Progenitor cell of endocrine pancreas (in vitro differentiated cells): ENCODE measurements around the gene HS6ST1. TPM values are rescaled to one million over a fixed set of nuclear protein-coding genes. Genes with fewer than 3 reads are reported as not detected.

Experiments
- DNase-seq: peaks from one replicate; pipeline ENCODE4 v3.0.0; 2021; ENCODE audit warnings: low spot score; ENCODE audit not compliant: unreplicated experiment
- H3K27ac Mint-ChIP-seq: 2 replicates; pipeline ENCODE4 v1.8.0; 2021; ENCODE audit warnings: mild to moderate bottlenecking, moderate library complexity, mixed read lengths
- H3K27me3 Mint-ChIP-seq: 2 replicates; pipeline ENCODE4 v1.8.0; 2021; ENCODE audit warnings: mixed read lengths
- H3K36me3 Mint-ChIP-seq: 2 replicates; pipeline ENCODE4 v1.8.0; 2022; ENCODE audit warnings: mixed read lengths; ENCODE audit not compliant: insufficient read depth
- H3K4me1 Mint-ChIP-seq: 2 replicates; pipeline ENCODE4 v1.8.0; 2021; ENCODE audit warnings: low read depth, mixed read lengths
- H3K4me3 Mint-ChIP-seq: 2 replicates; pipeline ENCODE4 v1.8.0; 2021; ENCODE audit warnings: low read depth, mild to moderate bottlenecking, moderate library complexity, mixed read lengths
- H3K9me3 Mint-ChIP-seq: 2 replicates; pipeline ENCODE4 v1.8.0; 2021; ENCODE audit warnings: low read depth, mixed read lengths
- CTCF ChIP-seq: fragments of 200-600 bp; sonication (generic); IDR thresholded peaks from one replicate; pipeline ENCODE4 v1.5.0; 2021; ENCODE audit warnings: antibody characterized with exemption, mild to moderate bottlenecking; ENCODE audit not compliant: unreplicated experiment
- total RNA-seq: library from RNA; stranded (reverse); gene quantifications from 2 replicates; pipeline ENCODE4 v1.2.1, GENCODE V29; 2021

The HS6ST1 gene
- total RNA-seq, 1 donor from 2014 or later: 81.2 TPM

GRCh38 chr2:128232965-128233789 lies 85.5 kb downstream of the HS6ST1 start:
- peaks cover 13% of the 10 kb centered on the region for H3K27me3 Mint-ChIP-seq
- DNase-seq: peak; percentile 79
- H3K4me3 Mint-ChIP-seq: peak overlapping the region; percentile 76
- peak; percentile 86 for TF ChIP-seq CTCF
- peak overlapping the region; percentile 85 for H3K27ac Mint-ChIP-seq
- H3K9me3 Mint-ChIP-seq: no peaks in the 10 kb centered on the region
- no peaks in the 10 kb centered on the region for H3K36me3 Mint-ChIP-seq
- H3K4me1 Mint-ChIP-seq: no peaks in the 10 kb centered on the region

- Mint-ChIP-seq H3K9me3 (peaks cover 5% of the 10 kb centered on the region), H3K4me1 (no peaks in the 10 kb centered on the region), H3K27ac (no peak overlapping the region), H3K27me3 (peaks cover 4% of the 10 kb centered on the region), H3K36me3 (peaks cover 1% of the 10 kb centered on the region), H3K4me3 (no peak overlapping the region)
- no peak for DNase-seq
- TF ChIP-seq CTCF: no peak
Measured at GRCh38 chr2:128228894-128229293, 89.8 kb downstream of the HS6ST1 start.

GRCh38 chr2:128227862-128228261 lies 90.8 kb downstream of the HS6ST1 start:
- Mint-ChIP-seq H3K9me3 (peaks cover 5% of the 10 kb centered on the region), H3K27me3 (peaks cover 4% of the 10 kb centered on the region), H3K27ac (no peak overlapping the region), H3K36me3 (peaks cover 1% of the 10 kb centered on the region), H3K4me1 (no peaks in the 10 kb centered on the region), H3K4me3 (no peak overlapping the region)
- DNase-seq: no peak
- no peak for TF ChIP-seq CTCF

- no peak for TF ChIP-seq CTCF
- no peak for DNase-seq
Measured at GRCh38 chr2:128219891-128220290, 98.8 kb downstream of the HS6ST1 start.

GRCh38 chr2:128217671-128218070 lies 101.0 kb downstream of the HS6ST1 start:
- Mint-ChIP-seq H3K36me3 (no peaks in the 10 kb centered on the region), H3K27me3 (no peaks in the 10 kb centered on the region), H3K9me3 (no peaks in the 10 kb centered on the region), H3K27ac (no peak overlapping the region), H3K4me3 (no peak overlapping the region), H3K4me1 (peaks cover 3% of the 10 kb centered on the region)
- DNase-seq: no peak
- TF ChIP-seq CTCF: no peak

More at GRCh38 chr2:128219891-128220290, 98.8 kb downstream of the HS6ST1 start:
- H3K4me1 Mint-ChIP-seq: peaks cover 3% of the 10 kb centered on the region
- H3K4me3 Mint-ChIP-seq: no peak overlapping the region
- no peaks in the 10 kb centered on the region for H3K36me3 Mint-ChIP-seq
- H3K9me3 Mint-ChIP-seq: no peaks in the 10 kb centered on the region
- H3K27ac Mint-ChIP-seq: no peak overlapping the region
- H3K27me3 Mint-ChIP-seq: no peaks in the 10 kb centered on the region
